PC-3 (cell line): Measurements from ENCODE around the gene LGI2. TPM values are rescaled to one million over a fixed set of nuclear protein-coding genes. Genes with fewer than 3 reads are reported as not detected.

Experiments used
- ATAC-seq: fragments of 200-7000 bp; cut with Tn5 transposase; 2 replicates; pipeline ENCODE4 v1.9.1; 2020; ENCODE audit warnings: mild to moderate bottlenecking, moderate library complexity
- BruUV-seq: library from RNA; stranded (reverse); fragments of 400-500 nt; replicated peaks from 2 replicates; lab custom pipeline; 2021; lab: Mats Ljungman, UMichigan
- CTCF ChIA-PET: fragments of 300-600 bp; sonication (Branson Sonifier 250); formaldehyde crosslinking; loops from one replicate; lab custom pipeline; 2022; ENCODE audit warnings: antibody characterized with exemption; lab: Charles Lee
- POLR2A ChIA-PET: fragments of 300-600 bp; sonication (Branson Sonifier 250); formaldehyde crosslinking; loops from one replicate; lab custom pipeline; 2022; ENCODE audit warnings: antibody characterized with exemption; ENCODE audit not compliant: unreplicated experiment; lab: Charles Lee
- DNase-seq: peaks from one replicate; pipeline ENCODE4 v3.0.0-alpha.2; 2015
- H2AFZ ChIP-seq: fragments of 300-600 bp; sonication (generic); 2 replicates; pipeline ENCODE4 v1.6.0; 2016; ENCODE audit warnings: antibody characterized with exemption, low read length
- H3F3A ChIP-seq: fragments of 300-600 bp; sonication (generic); one replicate; pipeline ENCODE4 v1.6.0; 2017; ENCODE audit warnings: antibody characterized with exemption, low read length, control low read depth, mild to moderate bottlenecking; ENCODE audit not compliant: unreplicated experiment
- H3K27ac ChIP-seq: fragments of 300-600 bp; sonication (generic); 2 replicates; pipeline ENCODE4 v1.5.1; 2016; ENCODE audit warnings: mild to moderate bottlenecking, low read length
- H3K27me3 ChIP-seq: fragments of 300-600 bp; sonication (generic); 2 replicates; pipeline ENCODE4 v1.6.1; 2016; ENCODE audit warnings: low read length, mixed read lengths
- H3K36me3 ChIP-seq: fragments of 300-600 bp; sonication (generic); 2 replicates; pipeline ENCODE4 v1.6.1; 2016; ENCODE audit warnings: low read depth, mixed run types, low read length, mixed read lengths
- H3K4me1 ChIP-seq: fragments of 300-600 bp; sonication (generic); 2 replicates; pipeline ENCODE4 v1.5.1; 2016; ENCODE audit warnings: low read length; ENCODE audit not compliant: insufficient read depth
- H3K4me2 ChIP-seq: fragments of 300-600 bp; sonication (generic); 2 replicates; pipeline ENCODE4 v1.6.0; 2016; ENCODE audit warnings: low read length
- H3K4me3 ChIP-seq: fragments of 300-600 bp; sonication (generic); 2 replicates; pipeline ENCODE4 v1.5.1; 2016; ENCODE audit warnings: mild to moderate bottlenecking, low read length, mixed read lengths
- H3K79me2 ChIP-seq: fragments of 300-600 bp; sonication (generic); 2 replicates; pipeline ENCODE4 v1.6.1; 2017; ENCODE audit warnings: low read length, mixed read lengths
- H3K9ac ChIP-seq: fragments of 300-600 bp; sonication (generic); 2 replicates; pipeline ENCODE4 v1.6.0; 2016; ENCODE audit warnings: mild to moderate bottlenecking, low read length
- H3K9me2 ChIP-seq: fragments of 300-600 bp; sonication (generic); replicated peaks from 2 replicates; pipeline ENCODE4 v1.6.1; 2016; ENCODE audit warnings: mixed run types, low read length, mixed read lengths
- H3K9me3 ChIP-seq: fragments of 300-600 bp; sonication (generic); 2 replicates; pipeline ENCODE4 v1.6.1; 2016; ENCODE audit warnings: low read length, mixed read lengths
- H4K20me1 ChIP-seq: fragments of 300-600 bp; sonication (generic); 2 replicates; pipeline ENCODE4 v1.6.1; 2016; ENCODE audit warnings: low read length, mixed read lengths
- CTCF ChIP-seq: fragments of 300-600 bp; sonication (generic); conservative IDR thresholded peaks from 2 replicates; pipeline ENCODE4 v1.5.1; 2017; ENCODE audit warnings: antibody characterized with exemption, low read depth, mild to moderate bottlenecking, low read length
- EZH2 ChIP-seq: fragments of 300-600 bp; sonication (generic); IDR thresholded peaks from one replicate; pipeline ENCODE4 v1.6.1; 2017; ENCODE audit warnings: antibody characterized with exemption, mild to moderate bottlenecking, low read length; ENCODE audit not compliant: unreplicated experiment
- EZH2phosphoT487 ChIP-seq: fragments of 300-600 bp; sonication (generic); IDR thresholded peaks from 2 replicates; pipeline ENCODE4 v1.6.1; 2018; ENCODE audit warnings: mild to moderate bottlenecking, antibody characterized with exemption, low read length, borderline replicate concordance
- intact Hi-C: fragments of 100-400 bp; cut with micrococcal nuclease; formaldehyde crosslinking; loops from 2 replicates; pipeline ENCODE4 v1.9.0; 2023
- total RNA-seq: library from RNA; depleted of rRNA; stranded (reverse); fragments of >200 nt; gene quantifications from 2 replicates; pipeline ENCODE4 v1.2.3, GENCODE V29; 2014

The LGI2 gene
- total RNA-seq, 1 experiment from 2014 or later = 0.18 TPM

DNA sequence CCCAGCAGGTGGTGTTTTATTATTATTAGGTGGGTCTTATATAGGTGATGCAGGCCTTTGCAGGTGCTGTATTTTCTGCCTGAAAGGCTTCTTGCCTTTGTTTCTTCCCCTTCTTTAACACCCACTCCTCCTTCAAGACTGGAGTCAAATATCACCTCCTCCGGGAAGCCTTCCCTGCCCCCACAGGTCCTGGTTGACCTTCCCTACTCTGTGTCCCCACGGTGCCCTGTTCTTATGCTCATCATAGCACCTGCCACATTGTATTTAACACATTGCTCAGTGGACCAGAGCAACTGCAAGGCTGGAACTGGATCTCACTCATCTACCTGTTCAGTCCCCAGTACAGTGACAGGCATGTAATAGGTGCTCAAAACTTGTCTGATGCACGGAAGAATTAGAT is 39.8 kb upstream of the LGI2 start:
- H3F3A ChIP-seq = no peaks in the 10 kb centered on the region
- no peak overlapping the region for H3K27ac ChIP-seq
- no peaks in the 10 kb centered on the region for H4K20me1 ChIP-seq
- DNase-seq = no peak
- no peaks in the 10 kb centered on the region for H3K9me3 ChIP-seq
- no peaks in the 10 kb centered on the region for H3K27me3 ChIP-seq
- no TSS peak for BruUV-seq
- ATAC-seq = no peak
- POLR2A ChIA-PET = no interaction called here
- intact Hi-C loops = no loop called here
- no peaks in the 10 kb centered on the region for H3K4me1 ChIP-seq
- H3K9ac ChIP-seq = no peak overlapping the region
- H3K9me2 ChIP-seq = no peaks in the 10 kb centered on the region
- no peaks in the 10 kb centered on the region for H3K79me2 ChIP-seq
- CTCF ChIA-PET = no interaction called here
- no peak overlapping the region for H3K4me2 ChIP-seq
- no peak overlapping the region for H2AFZ ChIP-seq
- no peak for TF ChIP-seq CTCF
- no peak overlapping the region for H3K4me3 ChIP-seq
- no peaks in the 10 kb centered on the region for H3K36me3 ChIP-seq

GRCh38 chr4:25069014-25069413 is 38.3 kb upstream of the LGI2 start:
- H3K79me2 ChIP-seq = no peaks in the 10 kb centered on the region
- no peak overlapping the region for H3K9ac ChIP-seq
- no TSS peak for BruUV-seq
- no peak; the same call in 1 of the 2 replicates for ATAC-seq
- POLR2A ChIA-PET = no interaction called here
- H3K4me3 ChIP-seq = no peak overlapping the region
- DNase-seq = peak; percentile 34
- no peaks in the 10 kb centered on the region for H3K4me1 ChIP-seq
- no peaks in the 10 kb centered on the region for H3K36me3 ChIP-seq
- no peaks in the 10 kb centered on the region for H3K9me2 ChIP-seq
- H4K20me1 ChIP-seq = no peaks in the 10 kb centered on the region
- no peak overlapping the region for H3K27ac ChIP-seq
- TF ChIP-seq EZH2phosphoT487 = no peak
- TF ChIP-seq EZH2 = no peak
- TF ChIP-seq CTCF = no peak
- no peaks in the 10 kb centered on the region for H3K9me3 ChIP-seq
- H3F3A ChIP-seq = no peaks in the 10 kb centered on the region
- intact Hi-C loops = no loop called here
- H2AFZ ChIP-seq = no peak overlapping the region
- no peak overlapping the region for H3K4me2 ChIP-seq
- CTCF ChIA-PET = no interaction called here
- H3K27me3 ChIP-seq = no peaks in the 10 kb centered on the region

GRCh38 chr4:25068386-25068785 is 37.6 kb upstream of the LGI2 start:
- Histone ChIP-seq H3K9me3 (no peaks in the 10 kb centered on the region), H3K79me2 (no peaks in the 10 kb centered on the region), H3K27ac (no peak overlapping the region), H3K9ac (no peak overlapping the region), H3K4me2 (no peak overlapping the region), H2AFZ (no peak overlapping the region), H4K20me1 (no peaks in the 10 kb centered on the region), H3K4me1 (no peaks in the 10 kb centered on the region), H3K9me2 (no peaks in the 10 kb centered on the region), H3K27me3 (no peaks in the 10 kb centered on the region), H3K4me3 (no peak overlapping the region), H3K36me3 (no peaks in the 10 kb centered on the region), H3F3A (no peaks in the 10 kb centered on the region)
- intact Hi-C loops = no loop called here
- CTCF ChIA-PET = no interaction called here
- ATAC-seq (no peak), DNase-seq (no peak)
- TF ChIP-seq EZH2 (no peak), EZH2phosphoT487 (no peak), CTCF (no peak)
- POLR2A ChIA-PET = no interaction called here
- no TSS peak for BruUV-seq
